HEK293 (cell line): Measurements from ENCODE around the gene NCOA3.

Experiments
- GLIS2 ChIP-seq: fragments of 450-650 bp; formaldehyde crosslinking; IDR thresholded peaks from 2 replicates; pipeline ENCODE4 v1.5.1; 2016; ENCODE audit warnings: missing biosample characterization, missing genetic modification characterization
- HOXA7 ChIP-seq: sonication (generic); formaldehyde crosslinking; IDR thresholded peaks from 2 replicates; pipeline ENCODE4 v1.8.1; 2022; ENCODE audit warnings: missing genetic modification reagents, borderline replicate concordance
- WT1 ChIP-seq: fragments of 450-650 bp; formaldehyde crosslinking; IDR thresholded peaks from 2 replicates; pipeline ENCODE4 v1.5.1; 2016; ENCODE audit warnings: missing biosample characterization, missing genetic modification characterization
- YY1 ChIP-seq: fragments of 450-650 bp; formaldehyde crosslinking; IDR thresholded peaks from 2 replicates; pipeline ENCODE4 v1.5.1; 2018; ENCODE audit warnings: missing biosample characterization, missing genetic modification characterization
- ZNF132 ChIP-seq: fragments of 450-650 bp; formaldehyde crosslinking; IDR thresholded peaks from 2 replicates; pipeline ENCODE4 v1.5.1; 2017; ENCODE audit warnings: missing biosample characterization, missing genetic modification characterization, borderline replicate concordance
- ZNF274 ChIP-seq, 2 experiments: fragments of 200-500 bp in 1 of 2; fragments of 450-650 bp in 1 of 2; sonication (Bioruptor generic) in 1 of 2; formaldehyde crosslinking in 1 of 2; IDR thresholded peaks; 2 replicates each; pipeline versions ENCODE4 v1.5.1 to v1.6.1; 2014 to 2016; ENCODE audit warnings: borderline replicate concordance in 1 of 2, inconsistent platforms in 1 of 2, low read length in 1 of 2, missing biosample characterization in 1 of 2, missing genetic modification characterization in 1 of 2
- ZNF561 ChIP-seq: fragments of 450-650 bp; IDR thresholded peaks from 2 replicates; pipeline ENCODE4 v1.5.1; 2018; ENCODE audit warnings: missing biosample characterization, missing genetic modification characterization, borderline replicate concordance
- ZNF629 ChIP-seq: fragments of 450-650 bp; formaldehyde crosslinking; IDR thresholded peaks from 2 replicates; pipeline ENCODE4 v1.5.1; 2017; ENCODE audit warnings: missing biosample characterization, missing genetic modification characterization
- ZNF768 ChIP-seq: fragments of 450-650 bp; formaldehyde crosslinking; IDR thresholded peaks from 2 replicates; pipeline ENCODE4 v1.5.1; 2018; ENCODE audit warnings: missing biosample characterization, mild to moderate bottlenecking, missing genetic modification characterization
- TF ChIP-seq, protein P1 (sequence below): fragments of 450-650 bp; formaldehyde crosslinking; IDR thresholded peaks from 2 replicates; pipeline ENCODE4 v1.5.1; 2016; ENCODE audit warnings: missing biosample characterization, missing genetic modification characterization
- TF ChIP-seq, protein P2 (sequence below): fragments of 450-650 bp; formaldehyde crosslinking; IDR thresholded peaks from 2 replicates; pipeline ENCODE4 v1.5.1; 2016; ENCODE audit warnings: missing biosample characterization, missing genetic modification characterization
- TF ChIP-seq, protein P3 (sequence below): fragments of 450-650 bp; formaldehyde crosslinking; optimal IDR thresholded peaks from 2 replicates; pipeline ENCODE3; 2016; ENCODE audit warnings: missing biosample characterization, mild to moderate bottlenecking, missing genetic modification characterization
- TF ChIP-seq, protein P4 (sequence below): fragments of 450-650 bp; formaldehyde crosslinking; IDR thresholded peaks from 2 replicates; pipeline ENCODE4 v1.5.1; 2016; ENCODE audit warnings: missing biosample characterization, missing genetic modification characterization, borderline replicate concordance

DNA sequence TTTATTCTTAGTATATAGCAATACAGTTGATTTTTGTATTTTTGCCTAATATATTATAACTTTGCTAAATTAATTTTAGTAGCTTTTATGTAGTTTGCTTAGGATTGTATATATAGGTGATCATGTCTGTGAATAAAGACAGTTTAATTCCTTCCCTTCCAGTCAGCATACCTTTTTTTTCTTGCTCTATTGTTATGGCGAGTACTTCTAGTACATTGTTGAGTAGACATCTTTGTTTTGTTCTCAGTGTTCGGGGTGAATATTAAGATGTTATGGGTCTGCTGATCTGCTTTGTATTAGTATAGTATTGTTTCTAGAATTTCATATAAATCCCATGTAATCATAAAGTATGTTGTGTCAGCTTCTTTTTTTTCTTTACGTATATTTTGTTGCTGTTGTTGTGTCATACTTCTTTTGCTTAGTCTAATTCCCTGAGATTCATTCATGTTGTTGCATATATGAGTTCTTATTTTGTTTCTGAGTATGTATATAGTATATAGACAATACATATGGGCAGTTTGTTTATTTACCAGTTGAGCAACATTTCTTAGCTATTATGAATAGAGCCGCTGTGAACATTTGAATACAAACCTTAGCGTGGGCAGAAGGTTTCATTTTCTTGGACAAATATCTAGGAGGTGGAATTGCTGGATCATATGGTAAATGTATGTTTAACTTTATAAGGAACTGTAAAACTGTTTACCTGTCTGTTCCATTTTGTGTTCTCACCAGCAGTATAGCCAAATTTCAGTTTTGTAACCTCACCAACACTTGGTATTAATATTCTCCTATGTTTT lies 25.5 kb downstream of the NCOA3 start:
- TF ChIP-seq, protein P1, sequence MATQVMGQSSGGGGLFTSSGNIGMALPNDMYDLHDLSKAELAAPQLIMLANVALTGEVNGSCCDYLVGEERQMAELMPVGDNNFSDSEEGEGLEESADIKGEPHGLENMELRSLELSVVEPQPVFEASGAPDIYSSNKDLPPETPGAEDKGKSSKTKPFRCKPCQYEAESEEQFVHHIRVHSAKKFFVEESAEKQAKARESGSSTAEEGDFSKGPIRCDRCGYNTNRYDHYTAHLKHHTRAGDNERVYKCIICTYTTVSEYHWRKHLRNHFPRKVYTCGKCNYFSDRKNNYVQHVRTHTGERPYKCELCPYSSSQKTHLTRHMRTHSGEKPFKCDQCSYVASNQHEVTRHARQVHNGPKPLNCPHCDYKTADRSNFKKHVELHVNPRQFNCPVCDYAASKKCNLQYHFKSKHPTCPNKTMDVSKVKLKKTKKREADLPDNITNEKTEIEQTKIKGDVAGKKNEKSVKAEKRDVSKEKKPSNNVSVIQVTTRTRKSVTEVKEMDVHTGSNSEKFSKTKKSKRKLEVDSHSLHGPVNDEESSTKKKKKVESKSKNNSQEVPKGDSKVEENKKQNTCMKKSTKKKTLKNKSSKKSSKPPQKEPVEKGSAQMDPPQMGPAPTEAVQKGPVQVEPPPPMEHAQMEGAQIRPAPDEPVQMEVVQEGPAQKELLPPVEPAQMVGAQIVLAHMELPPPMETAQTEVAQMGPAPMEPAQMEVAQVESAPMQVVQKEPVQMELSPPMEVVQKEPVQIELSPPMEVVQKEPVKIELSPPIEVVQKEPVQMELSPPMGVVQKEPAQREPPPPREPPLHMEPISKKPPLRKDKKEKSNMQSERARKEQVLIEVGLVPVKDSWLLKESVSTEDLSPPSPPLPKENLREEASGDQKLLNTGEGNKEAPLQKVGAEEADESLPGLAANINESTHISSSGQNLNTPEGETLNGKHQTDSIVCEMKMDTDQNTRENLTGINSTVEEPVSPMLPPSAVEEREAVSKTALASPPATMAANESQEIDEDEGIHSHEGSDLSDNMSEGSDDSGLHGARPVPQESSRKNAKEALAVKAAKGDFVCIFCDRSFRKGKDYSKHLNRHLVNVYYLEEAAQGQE: no peak
- TF ChIP-seq ZNF132 (tag by site-specific recombination): no peak
- no peak for TF ChIP-seq ZNF274 (IDR thresholded peaks at IDR 0.05; ENCODE audit: low read length)
- no peak for TF ChIP-seq ZNF274 (tag by site-specific recombination; IDR thresholded peaks at IDR 0.05; ENCODE audit: borderline replicate concordance)
- no peak for TF ChIP-seq GLIS2
- TF ChIP-seq ZNF768: no peak
- TF ChIP-seq, protein P2, sequence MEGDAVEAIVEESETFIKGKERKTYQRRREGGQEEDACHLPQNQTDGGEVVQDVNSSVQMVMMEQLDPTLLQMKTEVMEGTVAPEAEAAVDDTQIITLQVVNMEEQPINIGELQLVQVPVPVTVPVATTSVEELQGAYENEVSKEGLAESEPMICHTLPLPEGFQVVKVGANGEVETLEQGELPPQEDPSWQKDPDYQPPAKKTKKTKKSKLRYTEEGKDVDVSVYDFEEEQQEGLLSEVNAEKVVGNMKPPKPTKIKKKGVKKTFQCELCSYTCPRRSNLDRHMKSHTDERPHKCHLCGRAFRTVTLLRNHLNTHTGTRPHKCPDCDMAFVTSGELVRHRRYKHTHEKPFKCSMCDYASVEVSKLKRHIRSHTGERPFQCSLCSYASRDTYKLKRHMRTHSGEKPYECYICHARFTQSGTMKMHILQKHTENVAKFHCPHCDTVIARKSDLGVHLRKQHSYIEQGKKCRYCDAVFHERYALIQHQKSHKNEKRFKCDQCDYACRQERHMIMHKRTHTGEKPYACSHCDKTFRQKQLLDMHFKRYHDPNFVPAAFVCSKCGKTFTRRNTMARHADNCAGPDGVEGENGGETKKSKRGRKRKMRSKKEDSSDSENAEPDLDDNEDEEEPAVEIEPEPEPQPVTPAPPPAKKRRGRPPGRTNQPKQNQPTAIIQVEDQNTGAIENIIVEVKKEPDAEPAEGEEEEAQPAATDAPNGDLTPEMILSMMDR (tag by site-specific recombination): no peak
- TF ChIP-seq, protein P3, sequence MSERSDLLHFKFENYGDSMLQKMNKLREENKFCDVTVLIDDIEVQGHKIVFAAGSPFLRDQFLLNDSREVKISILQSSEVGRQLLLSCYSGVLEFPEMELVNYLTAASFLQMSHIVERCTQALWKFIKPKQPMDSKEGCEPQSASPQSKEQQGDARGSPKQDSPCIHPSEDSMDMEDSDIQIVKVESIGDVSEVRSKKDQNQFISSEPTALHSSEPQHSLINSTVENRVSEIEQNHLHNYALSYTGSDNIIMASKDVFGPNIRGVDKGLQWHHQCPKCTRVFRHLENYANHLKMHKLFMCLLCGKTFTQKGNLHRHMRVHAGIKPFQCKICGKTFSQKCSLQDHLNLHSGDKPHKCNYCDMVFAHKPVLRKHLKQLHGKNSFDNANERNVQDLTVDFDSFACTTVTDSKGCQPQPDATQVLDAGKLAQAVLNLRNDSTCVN: no peak
- TF ChIP-seq, protein P4, sequence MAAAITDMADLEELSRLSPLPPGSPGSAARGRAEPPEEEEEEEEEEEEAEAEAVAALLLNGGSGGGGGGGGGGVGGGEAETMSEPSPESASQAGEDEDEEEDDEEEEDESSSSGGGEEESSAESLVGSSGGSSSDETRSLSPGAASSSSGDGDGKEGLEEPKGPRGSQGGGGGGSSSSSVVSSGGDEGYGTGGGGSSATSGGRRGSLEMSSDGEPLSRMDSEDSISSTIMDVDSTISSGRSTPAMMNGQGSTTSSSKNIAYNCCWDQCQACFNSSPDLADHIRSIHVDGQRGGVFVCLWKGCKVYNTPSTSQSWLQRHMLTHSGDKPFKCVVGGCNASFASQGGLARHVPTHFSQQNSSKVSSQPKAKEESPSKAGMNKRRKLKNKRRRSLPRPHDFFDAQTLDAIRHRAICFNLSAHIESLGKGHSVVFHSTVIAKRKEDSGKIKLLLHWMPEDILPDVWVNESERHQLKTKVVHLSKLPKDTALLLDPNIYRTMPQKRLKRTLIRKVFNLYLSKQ (tag by site-specific recombination): no peak
- TF ChIP-seq WT1 (tag by site-specific recombination): no peak
- TF ChIP-seq HOXA7 (CRISPR knock-in tag): no peak
- TF ChIP-seq ZNF561: no peak
- no peak for TF ChIP-seq ZNF629 (tag by site-specific recombination)
- no peak for TF ChIP-seq YY1 (tag by site-specific recombination)
